K562 (cell line): Measurements from ENCODE around the gene CMSS1. TPM values are rescaled to one million over a fixed set of nuclear protein-coding genes. Genes with fewer than 3 reads are reported as not detected.

Source experiments
- ATAC-seq: fragments of 200-7000 bp; cut with Tn5 transposase; 3 replicates; pipeline ENCODE4 v1.9.1; 2020; ENCODE audit warnings: moderate library complexity
- BruUV-seq: library from RNA; stranded (reverse); fragments of 400-500 nt; replicated peaks from 2 replicates; lab custom pipeline; 2021; lab: Mats Ljungman, UMichigan
- CTCF ChIA-PET: fragments of 300-600 bp; formaldehyde crosslinking; extraction: SDS; loops from one replicate; lab custom pipeline; 2021; ENCODE audit warnings: low intra/inter-chr PET ratio; lab: Yijun Ruan, JAX
- POLR2A ChIA-PET: fragments of 300-600, 350-650 bp; sonication (Branson Sonifier 250); formaldehyde crosslinking; extraction: SDS; loops from one replicate; lab custom pipeline; 2021; ENCODE audit warnings: antibody characterized with exemption, inconsistent platforms; lab: Yijun Ruan, JAX
- DNase-seq, 4 experiments: peaks; one replicate each; pipeline versions ENCODE4 v3.0.0 to v3.0.0-alpha.2; 2011 to 2018; ENCODE audit warnings: low spot score in 3 of 4, mixed read lengths in 3 of 4; ENCODE audit errors: extremely low read depth in 1 of 4
- FAIRE-seq: peaks from 2 replicates; lab custom pipeline; 2011; peaks lifted over from hg19 to GRCh38; lab: Jason Lieb, UNC
- H2AFZ ChIP-seq: 2 replicates; pipeline ENCODE4 v1.6.0; 2011; ENCODE audit warnings: low read depth, low read length, control low read depth, inconsistent platforms
- H3K27ac ChIP-seq: fragments of 200-600 bp; 3 replicates; pipeline ENCODE4 v1.8.0; 2011; ENCODE audit warnings: low read depth, mild to moderate bottlenecking, control low read depth, inconsistent platforms, low read length, moderate library complexity, mixed read lengths; ENCODE audit errors: extremely low read depth
- H3K27me3 ChIP-seq, 2 experiments: fragments of 300-600 bp in 1 of 2; 2 replicates in 1 of 2; 3 replicates in 1 of 2; pipeline versions ENCODE4 v1.6.0 to v1.8.0; 2011; ENCODE audit warnings: inconsistent platforms in 2 of 2, low read length in 2 of 2, mild to moderate bottlenecking in 1 of 2, mixed read lengths in 1 of 2, moderate library complexity in 1 of 2; ENCODE audit not compliant: control insufficient read depth in 2 of 2, insufficient read depth in 2 of 2
- H3K36me3 ChIP-seq: fragments of 300-600 bp; 3 replicates; pipeline ENCODE4 v1.8.0; 2011; ENCODE audit warnings: mild to moderate bottlenecking, low read length, inconsistent platforms; ENCODE audit not compliant: control insufficient read depth, insufficient read depth
- H3K4me1 ChIP-seq, 2 experiments: fragments of 200-600 bp in 1 of 2; replicated peaks in 1 of 2; 2 replicates in 1 of 2; 3 replicates in 1 of 2; pipeline versions ENCODE4 v1.5.1 to v1.8.0; 2011; ENCODE audit warnings: inconsistent platforms in 2 of 2, low read length in 2 of 2, mild to moderate bottlenecking in 1 of 2, mixed read lengths in 1 of 2, moderate library complexity in 1 of 2; ENCODE audit not compliant: control insufficient read depth in 2 of 2, insufficient read depth in 2 of 2
- H3K4me2 ChIP-seq: 2 replicates; pipeline ENCODE4 v1.6.1; 2011; ENCODE audit warnings: low read length, control low read depth, inconsistent platforms, mixed read lengths; ENCODE audit not compliant: insufficient read depth
- H3K4me3 ChIP-seq: fragments of 200-600 bp; sonication (generic), shearing (Covaris generic); 2 replicates; pipeline ENCODE4 v1.5.1; 2016; ENCODE audit warnings: control low read depth, inconsistent platforms
- H3K79me2 ChIP-seq: fragments of 200-600 bp; 3 replicates; pipeline ENCODE4 v1.8.0; 2011; ENCODE audit warnings: low read length, inconsistent platforms; ENCODE audit not compliant: control insufficient read depth, insufficient read depth
- H3K9ac ChIP-seq, 2 experiments: 2 replicates each; pipeline versions ENCODE4 v1.6.0 to v1.6.1; 2011; ENCODE audit warnings: low read depth in 2 of 2, low read length in 2 of 2, control low read depth in 1 of 2, inconsistent platforms in 1 of 2, mild to moderate bottlenecking in 1 of 2, mixed read lengths in 1 of 2; ENCODE audit not compliant: insufficient read depth in 1 of 2
- H3K9me1 ChIP-seq: one replicate; pipeline ENCODE4 v1.6.0; 2011; ENCODE audit warnings: inconsistent platforms, mild to moderate bottlenecking, low read length, moderate library complexity; ENCODE audit not compliant: control insufficient read depth, insufficient read depth
- H3K9me3 ChIP-seq: replicated peaks from 2 replicates; pipeline ENCODE4 v1.5.1; 2011; ENCODE audit warnings: low read depth, low read length, inconsistent platforms; ENCODE audit not compliant: control insufficient read depth, insufficient read depth
- H4K20me1 ChIP-seq: replicated peaks from 2 replicates; pipeline ENCODE4 v1.6.1; 2011; ENCODE audit warnings: low read length, inconsistent platforms, mixed read lengths; ENCODE audit not compliant: control insufficient read depth, insufficient read depth
- GATAD2A ChIP-seq: fragments of 450-650 bp; IDR thresholded peaks from 2 replicates; pipeline ENCODE4 v1.6.1; 2017
- RFX5 ChIP-seq: IDR thresholded peaks from 2 replicates; pipeline ENCODE4 v1.6.1; 2011; ENCODE audit warnings: low read depth, mild to moderate bottlenecking, improper control_type of control experiment, low read length
- ZBED1 ChIP-seq: IDR thresholded peaks from 2 replicates; pipeline ENCODE4 v1.6.1; 2014
- WGBS: fragments of 100-300 bp; shearing (Covaris generic); methylation state at CpG from one replicate; pipeline ENCODE4 v1.1.6; 2016; ENCODE audit warnings: low coverage, mixed read lengths; ENCODE audit not compliant: insufficient coverage; ENCODE audit errors: missing lambda C conversion rate; 5-methylcytosine and 5-hydroxymethylcytosine counted together
- in situ Hi-C: fragments of 300-500 bp; cut with MboI; formaldehyde crosslinking; loops from 4 replicates; pipeline ENCODE4 v1.15.0; 2018; ENCODE audit warnings: inconsistent platforms, mixed read lengths
- intact Hi-C: fragments of 100-400 bp; cut with micrococcal nuclease; formaldehyde crosslinking; loops from 2 replicates; pipeline ENCODE4 v1.14.2; 2022
- polyA plus RNA-seq, 8 experiments: library from polyadenylated mRNA; depleted of rRNA in 4 of 8; stranded (reverse) in 5 of 8; unstranded in 3 of 8; fragments of >200 nt; fragmentation: Nextera tagmentation in 2 of 8; fragmentation: Illumina TruSeq in 1 of 8; extraction: Ambion mirVana in 2 of 8; extraction: Trizol in 1 of 8; gene quantifications; 2 replicates each; pipeline versions ENCODE4 v1.2.1 to v1.2.3, GENCODE V29; 2011 to 2014; ENCODE audit warnings: inconsistent platforms in 1 of 8, missing spikeins in 1 of 8
- total RNA-seq, 7 experiments: library from RNA; depleted of rRNA in 6 of 7; stranded (reverse); fragments of >200 nt in 6 of 7; fragmentation: Illumina TruSeq in 2 of 7; extraction: Trizol in 2 of 7; gene quantifications; 2 replicates each; pipeline versions ENCODE4 v1.2.1 to v1.2.3, GENCODE V29; 2011 to 2021; ENCODE audit warnings: low replicate concordance in 1 of 7
- TF ChIP-seq, protein P1 (sequence below): fragments of 150-350 bp; conservative IDR thresholded peaks from 2 replicates; pipeline ENCODE4 v1.6.1; 2014; ENCODE audit warnings: low read length
- TF ChIP-seq, protein P2 (sequence below): fragments of 200-800 bp; sonication (Bioruptor generic); IDR thresholded peaks from 2 replicates; pipeline ENCODE4 v1.6.1; 2017; ENCODE audit warnings: missing genetic modification characterization, missing compliant biosample characterization
- TF ChIP-seq, protein P3 (sequence below): fragments of 450-650 bp; IDR thresholded peaks from 2 replicates; pipeline ENCODE4 v1.6.1; 2016; ENCODE audit warnings: mild to moderate bottlenecking, moderate library complexity

The CMSS1 gene
- total and polyA plus RNA-seq, 9 of the 15 experiments (the other 6 are each of a cell fraction or from before 2014, with no cell fraction given) = 46.9 to 109 (median 72.3) TPM

DNA sequence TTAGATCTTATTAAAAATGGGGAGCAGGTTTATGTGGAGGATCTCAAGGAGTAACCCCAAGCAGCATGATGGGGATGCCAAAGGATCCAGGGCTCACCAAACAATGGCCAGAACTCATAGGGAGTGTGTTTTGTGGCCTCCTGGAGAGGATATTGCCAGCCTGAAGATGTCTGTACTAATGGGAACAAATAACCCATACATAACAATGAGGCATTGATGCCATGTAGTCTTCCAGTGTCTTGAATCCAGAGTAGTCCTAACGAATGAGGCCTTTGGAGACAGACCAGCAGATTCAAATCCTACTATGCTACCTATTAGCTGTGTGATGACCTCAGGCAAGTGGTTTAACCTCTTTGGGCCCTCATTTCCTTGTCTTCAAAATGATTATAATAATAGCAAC lies 45.0 kb upstream of the CMSS1 start (continued):
- no peak for TF ChIP-seq GATAD2A
- TF ChIP-seq, protein P1, sequence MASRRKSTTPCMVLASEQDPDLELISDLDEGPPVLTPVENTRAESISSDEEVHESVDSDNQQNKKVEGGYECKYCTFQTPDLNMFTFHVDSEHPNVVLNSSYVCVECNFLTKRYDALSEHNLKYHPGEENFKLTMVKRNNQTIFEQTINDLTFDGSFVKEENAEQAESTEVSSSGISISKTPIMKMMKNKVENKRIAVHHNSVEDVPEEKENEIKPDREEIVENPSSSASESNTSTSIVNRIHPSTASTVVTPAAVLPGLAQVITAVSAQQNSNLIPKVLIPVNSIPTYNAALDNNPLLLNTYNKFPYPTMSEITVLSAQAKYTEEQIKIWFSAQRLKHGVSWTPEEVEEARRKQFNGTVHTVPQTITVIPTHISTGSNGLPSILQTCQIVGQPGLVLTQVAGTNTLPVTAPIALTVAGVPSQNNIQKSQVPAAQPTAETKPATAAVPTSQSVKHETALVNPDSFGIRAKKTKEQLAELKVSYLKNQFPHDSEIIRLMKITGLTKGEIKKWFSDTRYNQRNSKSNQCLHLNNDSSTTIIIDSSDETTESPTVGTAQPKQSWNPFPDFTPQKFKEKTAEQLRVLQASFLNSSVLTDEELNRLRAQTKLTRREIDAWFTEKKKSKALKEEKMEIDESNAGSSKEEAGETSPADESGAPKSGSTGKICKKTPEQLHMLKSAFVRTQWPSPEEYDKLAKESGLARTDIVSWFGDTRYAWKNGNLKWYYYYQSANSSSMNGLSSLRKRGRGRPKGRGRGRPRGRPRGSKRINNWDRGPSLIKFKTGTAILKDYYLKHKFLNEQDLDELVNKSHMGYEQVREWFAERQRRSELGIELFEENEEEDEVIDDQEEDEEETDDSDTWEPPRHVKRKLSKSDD = no peak
- TF ChIP-seq, protein P2, sequence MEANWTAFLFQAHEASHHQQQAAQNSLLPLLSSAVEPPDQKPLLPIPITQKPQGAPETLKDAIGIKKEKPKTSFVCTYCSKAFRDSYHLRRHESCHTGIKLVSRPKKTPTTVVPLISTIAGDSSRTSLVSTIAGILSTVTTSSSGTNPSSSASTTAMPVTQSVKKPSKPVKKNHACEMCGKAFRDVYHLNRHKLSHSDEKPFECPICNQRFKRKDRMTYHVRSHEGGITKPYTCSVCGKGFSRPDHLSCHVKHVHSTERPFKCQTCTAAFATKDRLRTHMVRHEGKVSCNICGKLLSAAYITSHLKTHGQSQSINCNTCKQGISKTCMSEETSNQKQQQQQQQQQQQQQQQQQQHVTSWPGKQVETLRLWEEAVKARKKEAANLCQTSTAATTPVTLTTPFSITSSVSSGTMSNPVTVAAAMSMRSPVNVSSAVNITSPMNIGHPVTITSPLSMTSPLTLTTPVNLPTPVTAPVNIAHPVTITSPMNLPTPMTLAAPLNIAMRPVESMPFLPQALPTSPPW (CRISPR knock-in tag) = no peak

DNA sequence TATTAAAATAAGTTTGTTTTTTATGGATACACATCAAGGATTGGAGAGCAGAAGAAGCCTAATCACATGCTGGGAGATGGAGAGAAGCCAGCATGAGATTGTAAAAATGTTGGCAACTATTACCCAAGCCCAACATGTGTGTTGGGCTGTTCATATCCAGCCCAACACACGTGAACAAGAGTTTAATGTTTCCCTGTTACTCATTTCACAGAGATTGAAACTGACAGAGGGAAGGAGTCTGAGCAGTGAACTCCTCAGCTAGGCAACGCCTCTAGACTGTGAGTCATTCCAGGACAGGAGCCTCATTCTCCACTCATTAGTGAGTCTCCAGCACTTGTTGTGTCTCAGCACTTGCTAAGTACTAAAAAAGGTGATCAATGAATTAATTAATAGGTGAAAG lies 43.2 kb upstream of the CMSS1 start:
- POLR2A ChIA-PET = no interaction called here
- no peak for FAIRE-seq
- TF ChIP-seq RFX5 (no peak), ZBED1 (no peak)
- TF ChIP-seq, protein P3, sequence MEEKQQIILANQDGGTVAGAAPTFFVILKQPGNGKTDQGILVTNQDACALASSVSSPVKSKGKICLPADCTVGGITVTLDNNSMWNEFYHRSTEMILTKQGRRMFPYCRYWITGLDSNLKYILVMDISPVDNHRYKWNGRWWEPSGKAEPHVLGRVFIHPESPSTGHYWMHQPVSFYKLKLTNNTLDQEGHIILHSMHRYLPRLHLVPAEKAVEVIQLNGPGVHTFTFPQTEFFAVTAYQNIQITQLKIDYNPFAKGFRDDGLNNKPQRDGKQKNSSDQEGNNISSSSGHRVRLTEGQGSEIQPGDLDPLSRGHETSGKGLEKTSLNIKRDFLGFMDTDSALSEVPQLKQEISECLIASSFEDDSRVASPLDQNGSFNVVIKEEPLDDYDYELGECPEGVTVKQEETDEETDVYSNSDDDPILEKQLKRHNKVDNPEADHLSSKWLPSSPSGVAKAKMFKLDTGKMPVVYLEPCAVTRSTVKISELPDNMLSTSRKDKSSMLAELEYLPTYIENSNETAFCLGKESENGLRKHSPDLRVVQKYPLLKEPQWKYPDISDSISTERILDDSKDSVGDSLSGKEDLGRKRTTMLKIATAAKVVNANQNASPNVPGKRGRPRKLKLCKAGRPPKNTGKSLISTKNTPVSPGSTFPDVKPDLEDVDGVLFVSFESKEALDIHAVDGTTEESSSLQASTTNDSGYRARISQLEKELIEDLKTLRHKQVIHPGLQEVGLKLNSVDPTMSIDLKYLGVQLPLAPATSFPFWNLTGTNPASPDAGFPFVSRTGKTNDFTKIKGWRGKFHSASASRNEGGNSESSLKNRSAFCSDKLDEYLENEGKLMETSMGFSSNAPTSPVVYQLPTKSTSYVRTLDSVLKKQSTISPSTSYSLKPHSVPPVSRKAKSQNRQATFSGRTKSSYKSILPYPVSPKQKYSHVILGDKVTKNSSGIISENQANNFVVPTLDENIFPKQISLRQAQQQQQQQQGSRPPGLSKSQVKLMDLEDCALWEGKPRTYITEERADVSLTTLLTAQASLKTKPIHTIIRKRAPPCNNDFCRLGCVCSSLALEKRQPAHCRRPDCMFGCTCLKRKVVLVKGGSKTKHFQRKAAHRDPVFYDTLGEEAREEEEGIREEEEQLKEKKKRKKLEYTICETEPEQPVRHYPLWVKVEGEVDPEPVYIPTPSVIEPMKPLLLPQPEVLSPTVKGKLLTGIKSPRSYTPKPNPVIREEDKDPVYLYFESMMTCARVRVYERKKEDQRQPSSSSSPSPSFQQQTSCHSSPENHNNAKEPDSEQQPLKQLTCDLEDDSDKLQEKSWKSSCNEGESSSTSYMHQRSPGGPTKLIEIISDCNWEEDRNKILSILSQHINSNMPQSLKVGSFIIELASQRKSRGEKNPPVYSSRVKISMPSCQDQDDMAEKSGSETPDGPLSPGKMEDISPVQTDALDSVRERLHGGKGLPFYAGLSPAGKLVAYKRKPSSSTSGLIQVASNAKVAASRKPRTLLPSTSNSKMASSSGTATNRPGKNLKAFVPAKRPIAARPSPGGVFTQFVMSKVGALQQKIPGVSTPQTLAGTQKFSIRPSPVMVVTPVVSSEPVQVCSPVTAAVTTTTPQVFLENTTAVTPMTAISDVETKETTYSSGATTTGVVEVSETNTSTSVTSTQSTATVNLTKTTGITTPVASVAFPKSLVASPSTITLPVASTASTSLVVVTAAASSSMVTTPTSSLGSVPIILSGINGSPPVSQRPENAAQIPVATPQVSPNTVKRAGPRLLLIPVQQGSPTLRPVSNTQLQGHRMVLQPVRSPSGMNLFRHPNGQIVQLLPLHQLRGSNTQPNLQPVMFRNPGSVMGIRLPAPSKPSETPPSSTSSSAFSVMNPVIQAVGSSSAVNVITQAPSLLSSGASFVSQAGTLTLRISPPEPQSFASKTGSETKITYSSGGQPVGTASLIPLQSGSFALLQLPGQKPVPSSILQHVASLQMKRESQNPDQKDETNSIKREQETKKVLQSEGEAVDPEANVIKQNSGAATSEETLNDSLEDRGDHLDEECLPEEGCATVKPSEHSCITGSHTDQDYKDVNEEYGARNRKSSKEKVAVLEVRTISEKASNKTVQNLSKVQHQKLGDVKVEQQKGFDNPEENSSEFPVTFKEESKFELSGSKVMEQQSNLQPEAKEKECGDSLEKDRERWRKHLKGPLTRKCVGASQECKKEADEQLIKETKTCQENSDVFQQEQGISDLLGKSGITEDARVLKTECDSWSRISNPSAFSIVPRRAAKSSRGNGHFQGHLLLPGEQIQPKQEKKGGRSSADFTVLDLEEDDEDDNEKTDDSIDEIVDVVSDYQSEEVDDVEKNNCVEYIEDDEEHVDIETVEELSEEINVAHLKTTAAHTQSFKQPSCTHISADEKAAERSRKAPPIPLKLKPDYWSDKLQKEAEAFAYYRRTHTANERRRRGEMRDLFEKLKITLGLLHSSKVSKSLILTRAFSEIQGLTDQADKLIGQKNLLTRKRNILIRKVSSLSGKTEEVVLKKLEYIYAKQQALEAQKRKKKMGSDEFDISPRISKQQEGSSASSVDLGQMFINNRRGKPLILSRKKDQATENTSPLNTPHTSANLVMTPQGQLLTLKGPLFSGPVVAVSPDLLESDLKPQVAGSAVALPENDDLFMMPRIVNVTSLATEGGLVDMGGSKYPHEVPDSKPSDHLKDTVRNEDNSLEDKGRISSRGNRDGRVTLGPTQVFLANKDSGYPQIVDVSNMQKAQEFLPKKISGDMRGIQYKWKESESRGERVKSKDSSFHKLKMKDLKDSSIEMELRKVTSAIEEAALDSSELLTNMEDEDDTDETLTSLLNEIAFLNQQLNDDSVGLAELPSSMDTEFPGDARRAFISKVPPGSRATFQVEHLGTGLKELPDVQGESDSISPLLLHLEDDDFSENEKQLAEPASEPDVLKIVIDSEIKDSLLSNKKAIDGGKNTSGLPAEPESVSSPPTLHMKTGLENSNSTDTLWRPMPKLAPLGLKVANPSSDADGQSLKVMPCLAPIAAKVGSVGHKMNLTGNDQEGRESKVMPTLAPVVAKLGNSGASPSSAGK = no peak

More for the DNA sequence above, 43.2 kb upstream of the CMSS1 start:
- H3K36me3 ChIP-seq = no peaks in the 10 kb centered on the region
- no peaks in the 10 kb centered on the region for H3K79me2 ChIP-seq
- H3K9ac ChIP-seq = no peak overlapping the region
- no peak overlapping the region for H2AFZ ChIP-seq
- in situ Hi-C loops (no loop called here), intact Hi-C loops (no loop called here)
- no peaks in the 10 kb centered on the region for H3K9me1 ChIP-seq
- DNase-seq (no peak), ATAC-seq (peak; percentile 55)
- no peaks in the 10 kb centered on the region for H4K20me1 ChIP-seq
- H3K27me3 ChIP-seq = no peaks in the 10 kb centered on the region
- CTCF ChIA-PET = no interaction called here
- no peaks in the 10 kb centered on the region for H3K9me3 ChIP-seq
- peaks cover 0 to 12% of the 10 kb centered on the region in 2 experiments; a peak in 3 of 5 replicates for H3K4me1 ChIP-seq
- WGBS = 15% methylated on average over 2 of the region's 2 CpGs
- H3K4me3 ChIP-seq = no peak overlapping the region
- H3K27ac ChIP-seq = no peak overlapping the region
- no peak overlapping the region for H3K4me2 ChIP-seq
- no TSS peak for BruUV-seq
